Activated CD4-positive, alpha-beta T cell treated with anti-CD3 and anti-CD28 coated beads for 36 hours (primary cell): Measurements from ENCODE around the gene TDRD9. TPM values are rescaled to one million over a fixed set of nuclear protein-coding genes. Genes with fewer than 3 reads are reported as not detected.

Experiments used
- ATAC-seq: fragments of 200-7000 bp; cut with Tn5 transposase; one replicate; pipeline ENCODE4 v1.10.0; 2021; ENCODE audit warnings: mild to moderate bottlenecking, moderate library complexity
- CTCF ChIA-PET: fragments of 350-600 bp; sonication (Branson Sonifier 250); formaldehyde crosslinking; loops from one replicate; lab custom pipeline; 2021; ENCODE audit warnings: antibody characterized with exemption; lab: Charles Lee
- POLR2A ChIA-PET: fragments of 350-600 bp; sonication (Branson Sonifier 250); formaldehyde crosslinking; loops from one replicate; lab custom pipeline; 2021; ENCODE audit warnings: antibody characterized with exemption, inconsistent platforms; lab: Charles Lee
- DNase-seq: peaks from one replicate; pipeline ENCODE4 v3.0.0-alpha.2; 2020
- H3K27ac Mint-ChIP-seq: one replicate; pipeline ENCODE4 v1.8.0; 2021; ENCODE audit warnings: mixed read lengths
- H3K27me3 Mint-ChIP-seq: one replicate; pipeline ENCODE4 v1.8.0; 2021; ENCODE audit warnings: mixed read lengths
- H3K36me3 Mint-ChIP-seq: one replicate; pipeline ENCODE4 v1.8.0; 2021; ENCODE audit warnings: low read depth, mixed read lengths
- H3K4me1 Mint-ChIP-seq: one replicate; pipeline ENCODE4 v1.8.0; 2021; ENCODE audit warnings: mixed read lengths
- H3K4me3 Mint-ChIP-seq: one replicate; pipeline ENCODE4 v1.8.0; 2021; ENCODE audit warnings: mild to moderate bottlenecking, moderate library complexity, mixed read lengths
- H3K9me3 Mint-ChIP-seq: one replicate; pipeline ENCODE4 v1.8.0; 2021; ENCODE audit warnings: low read depth, mixed read lengths
- intact Hi-C, 2 experiments: fragments of 100-400 bp; cut with DNase I in 1 of 2; cut with micrococcal nuclease in 1 of 2; formaldehyde crosslinking; loops; one replicate each; pipeline versions ENCODE4 v1.14.2 to v1.15.1; 2022 to 2024; cut with DNase I, micrococcal nuclease
- total RNA-seq, 2 experiments: library from RNA; stranded (reverse); gene quantifications; one replicate each; pipeline ENCODE4 v1.2.3, GENCODE V29; 2021

The TDRD9 gene
- total RNA-seq, 2 experiments from 2014 or later: 0.42 to 0.62 TPM

DNA sequence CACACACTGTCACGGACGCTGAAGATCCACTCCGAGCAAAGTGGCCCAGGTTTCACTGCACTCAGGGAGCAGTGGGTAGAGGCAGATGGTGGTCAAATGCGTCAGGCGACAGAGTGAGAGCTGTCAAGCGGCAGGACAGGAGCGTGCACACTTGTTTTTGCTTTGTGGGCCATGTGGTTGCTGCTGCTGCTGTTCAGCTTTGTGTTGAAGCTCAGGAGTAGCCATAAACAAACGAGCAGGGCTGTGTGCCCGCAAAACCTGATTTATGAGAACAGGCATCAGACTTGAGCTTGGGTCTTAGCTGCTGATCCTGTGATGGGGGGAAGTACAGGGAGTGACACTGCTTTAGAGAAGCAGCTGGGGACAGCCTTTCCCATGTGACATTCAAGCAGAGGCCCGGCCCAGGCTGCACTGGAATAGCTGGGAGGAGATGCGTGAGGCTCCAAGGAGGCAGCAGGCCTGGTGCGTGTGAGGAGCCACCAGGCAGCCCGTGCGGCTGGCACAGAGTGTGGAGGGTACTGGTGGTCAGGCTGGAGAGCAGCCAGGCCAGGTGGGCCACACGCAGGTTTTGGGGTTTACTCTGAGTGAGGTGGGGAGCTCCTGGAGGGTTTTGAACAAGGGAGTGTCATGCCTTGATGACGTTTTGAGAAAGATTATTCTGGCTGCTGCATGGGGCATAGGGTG, 126.1 kb downstream of the TDRD9 start:
- POLR2A ChIA-PET: no interaction called here
- no peaks in the 10 kb centered on the region for H3K36me3 Mint-ChIP-seq
- CTCF ChIA-PET: interaction anchor here (1.4 kb wide), 1 partner anchor 23 kb away, joined by 4 read pairs; no protein-coding TSS in a partner anchor
- H3K4me1 Mint-ChIP-seq: no peaks in the 10 kb centered on the region
- intact Hi-C loops: no loop called here
- H3K9me3 Mint-ChIP-seq: no peaks in the 10 kb centered on the region
- DNase-seq: no peak
- H3K27me3 Mint-ChIP-seq: peaks cover 20% of the 10 kb centered on the region
- ATAC-seq: no peak
- no peak overlapping the region for H3K4me3 Mint-ChIP-seq
- no peak overlapping the region for H3K27ac Mint-ChIP-seq

- H3K4me3 Mint-ChIP-seq: no peak overlapping the region
- DNase-seq (no peak), ATAC-seq (no peak)
- intact Hi-C loops: no loop called here
- POLR2A ChIA-PET: no interaction called here
- H3K4me1 Mint-ChIP-seq: no peaks in the 10 kb centered on the region
- no peak overlapping the region for H3K27ac Mint-ChIP-seq
- peaks cover 36% of the 10 kb centered on the region for H3K27me3 Mint-ChIP-seq
- CTCF ChIA-PET: interaction anchor here (1.4 kb wide), 1 partner anchor 32 kb away, joined by 3 read pairs; no protein-coding TSS in a partner anchor
- peaks cover 4% of the 10 kb centered on the region for H3K9me3 Mint-ChIP-seq
- peaks cover 2% of the 10 kb centered on the region for H3K36me3 Mint-ChIP-seq
Measured at GRCh38 chr14:104062281-104062680, 134.0 kb downstream of the TDRD9 start.

- Mint-ChIP-seq H3K4me1 (no peaks in the 10 kb centered on the region), H3K36me3 (peaks cover 2% of the 10 kb centered on the region), H3K27me3 (peaks cover 38% of the 10 kb centered on the region), H3K4me3 (no peak overlapping the region), H3K27ac (no peak overlapping the region), H3K9me3 (peaks cover 8% of the 10 kb centered on the region)
- intact Hi-C loops: no loop called here
- ChIA-PET POLR2A (no interaction called here), CTCF (interaction anchor here (1.5 kb wide), 1 partner anchor 13 kb away, joined by 3 read pairs; no protein-coding TSS in a partner anchor)
- no peak for DNase-seq
- ATAC-seq: no peak
Measured at GRCh38 chr14:104064003-104064402, 135.7 kb downstream of the TDRD9 start.

DNA sequence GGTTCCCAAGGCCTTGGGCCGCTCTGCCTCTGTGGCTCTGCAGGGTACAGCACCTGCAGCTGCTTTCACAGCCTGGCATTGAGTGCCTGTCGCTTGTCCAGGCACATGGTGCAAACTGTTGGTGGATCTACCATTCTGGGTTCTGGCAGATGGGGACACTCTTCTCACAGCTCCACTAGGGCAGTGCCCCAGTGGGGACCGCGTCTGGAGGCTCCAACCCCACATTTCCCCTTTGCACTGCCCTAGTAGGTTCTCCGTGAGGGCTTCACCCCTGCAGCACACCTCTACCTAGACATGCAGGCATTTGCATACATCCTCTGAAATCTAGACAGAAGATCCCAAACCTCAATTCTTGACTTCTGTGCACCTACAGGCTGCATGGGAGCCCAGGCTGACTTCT, 138.0 kb downstream of the TDRD9 start:
- ChIA-PET POLR2A (no interaction called here), CTCF (no interaction called here)
- H3K36me3 Mint-ChIP-seq: peaks cover 2% of the 10 kb centered on the region
- intact Hi-C loops: no loop called here
- H3K4me1 Mint-ChIP-seq: no peaks in the 10 kb centered on the region
- peaks cover 34% of the 10 kb centered on the region for H3K27me3 Mint-ChIP-seq
- no peak overlapping the region for H3K27ac Mint-ChIP-seq
- no peak for DNase-seq
- ATAC-seq: no peak
- peaks cover 8% of the 10 kb centered on the region for H3K9me3 Mint-ChIP-seq
- H3K4me3 Mint-ChIP-seq: no peak overlapping the region

- Mint-ChIP-seq H3K9me3 (peaks cover 8% of the 10 kb centered on the region), H3K4me3 (no peak overlapping the region), H3K4me1 (no peaks in the 10 kb centered on the region), H3K27ac (no peak overlapping the region), H3K27me3 (peaks cover 33% of the 10 kb centered on the region), H3K36me3 (peaks cover 2% of the 10 kb centered on the region)
- ATAC-seq (no peak), DNase-seq (no peak)
- ChIA-PET CTCF (no interaction called here), POLR2A (no interaction called here)
- intact Hi-C loops: no loop called here
Measured at GRCh38 chr14:104066719-104067295, 138.6 kb downstream of the TDRD9 start.

- Mint-ChIP-seq H3K4me1 (no peaks in the 10 kb centered on the region), H3K27ac (no peak overlapping the region), H3K36me3 (peaks cover 2% of the 10 kb centered on the region), H3K4me3 (no peak overlapping the region), H3K9me3 (peaks cover 20% of the 10 kb centered on the region), H3K27me3 (peaks cover 17% of the 10 kb centered on the region)
- DNase-seq (no peak), ATAC-seq (no peak)
- intact Hi-C loops: no loop called here
- ChIA-PET CTCF (interaction anchor here (0.6 to 1.8 kb wide), 2 partner anchors 8 to 92 kb away, joined by 3 to 7 read pairs; no protein-coding TSS in a partner anchor), POLR2A (no interaction called here)
Measured at GRCh38 chr14:104069541-104069940, 141.3 kb downstream of the TDRD9 start.

DNA sequence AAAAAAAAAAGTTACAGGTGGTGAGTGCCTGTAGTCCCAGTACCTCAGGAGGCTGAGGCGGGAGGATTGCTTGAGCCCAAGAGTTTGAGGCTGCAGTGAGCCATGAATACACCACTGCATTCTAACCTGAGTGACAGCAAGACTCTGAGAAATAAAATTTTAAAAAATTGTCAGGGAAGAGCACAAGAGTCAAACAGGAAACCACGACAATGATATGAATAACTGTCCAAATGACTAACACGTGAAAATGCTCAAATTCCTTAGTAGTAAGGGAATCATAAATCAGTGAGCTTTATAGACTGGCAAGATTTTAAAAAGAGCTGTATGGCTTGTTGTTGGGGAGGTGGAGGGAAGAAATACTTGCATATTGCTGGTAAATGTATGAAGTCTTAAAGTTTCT, 144.3 kb downstream of the TDRD9 start:
- intact Hi-C loops: no loop called here
- Mint-ChIP-seq H3K4me3 (no peak overlapping the region), H3K36me3 (no peaks in the 10 kb centered on the region), H3K9me3 (peaks cover 13% of the 10 kb centered on the region), H3K27ac (no peak overlapping the region), H3K27me3 (peaks cover 6% of the 10 kb centered on the region), H3K4me1 (peaks cover 5% of the 10 kb centered on the region)
- ChIA-PET CTCF (interaction anchor here (0.7 kb wide), 1 partner anchor 545 kb away, joined by 3 read pairs; no protein-coding TSS in a partner anchor), POLR2A (no interaction called here)
- DNase-seq (no peak), ATAC-seq (no peak)

- POLR2A ChIA-PET: no interaction called here
- Mint-ChIP-seq H3K4me3 (no peak overlapping the region), H3K4me1 (peaks cover 15% of the 10 kb centered on the region), H3K27me3 (peaks cover 6% of the 10 kb centered on the region), H3K9me3 (peaks cover 12% of the 10 kb centered on the region), H3K36me3 (no peaks in the 10 kb centered on the region), H3K27ac (no peak overlapping the region)
- CTCF ChIA-PET: no interaction called here
- ATAC-seq (no peak), DNase-seq (no peak)
- intact Hi-C loops: no loop called here
Measured at GRCh38 chr14:104073764-104074163, 145.5 kb downstream of the TDRD9 start.

DNA sequence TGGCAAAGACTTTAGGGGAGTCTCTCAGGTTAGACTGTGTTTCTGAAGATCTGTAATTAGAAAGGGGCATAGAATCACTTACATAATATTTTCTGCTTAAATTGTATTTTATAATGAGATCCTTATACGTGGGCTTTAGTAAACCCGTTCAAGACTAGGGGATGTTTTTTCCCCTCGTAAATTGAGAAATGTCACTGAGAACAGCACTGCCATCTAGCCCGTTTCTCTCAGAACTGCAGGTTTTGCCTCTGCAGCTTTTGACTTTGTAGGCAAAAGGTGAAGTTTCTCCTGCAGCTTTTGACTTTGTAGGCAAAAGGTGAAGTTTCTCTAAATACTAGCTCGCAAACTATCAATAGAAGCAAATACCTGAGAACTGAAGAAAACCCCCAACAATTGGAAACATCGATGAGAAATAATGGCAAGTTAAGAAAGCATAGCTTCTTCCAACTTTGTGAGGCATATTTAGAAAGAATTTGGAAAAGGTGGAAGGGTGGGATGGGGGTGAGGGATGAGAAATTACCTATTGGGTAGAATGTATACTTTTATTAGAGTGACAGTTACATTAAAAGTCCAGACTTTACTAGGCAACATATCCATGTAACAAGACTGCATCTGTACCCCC, 147.4 kb downstream of the TDRD9 start:
- intact Hi-C loops: loop anchor here in 1 of 2 experiments (5.0 kb wide), 1 partner anchor 268 kb away; no protein-coding TSS in a partner anchor
- Mint-ChIP-seq H3K4me3 (no peak overlapping the region), H3K36me3 (no peaks in the 10 kb centered on the region), H3K27me3 (peaks cover 5% of the 10 kb centered on the region), H3K27ac (no peak overlapping the region), H3K9me3 (peaks cover 12% of the 10 kb centered on the region), H3K4me1 (peaks cover 15% of the 10 kb centered on the region)
- DNase-seq (no peak), ATAC-seq (no peak)
- ChIA-PET CTCF (interaction anchor here (0.5 to 1.5 kb wide), 6 partner anchors 17 to 1014 kb away, joined by 3 to 6 read pairs (median 3); no protein-coding TSS in a partner anchor), POLR2A (no interaction called here)

GRCh38 chr14:104076743-104077142, 148.5 kb downstream of the TDRD9 start:
- intact Hi-C loops: loop anchor here in 1 of 2 experiments (5.0 kb wide), 1 partner anchor 269 kb away; no protein-coding TSS in a partner anchor
- peaks cover 12% of the 10 kb centered on the region for H3K9me3 Mint-ChIP-seq
- H3K4me1 Mint-ChIP-seq: peaks cover 15% of the 10 kb centered on the region
- ATAC-seq: peak; percentile 39
- H3K27me3 Mint-ChIP-seq: peaks cover 5% of the 10 kb centered on the region
- no peaks in the 10 kb centered on the region for H3K36me3 Mint-ChIP-seq
- POLR2A ChIA-PET: no interaction called here
- CTCF ChIA-PET: interaction anchor here (0.6 to 1.9 kb wide), 11 partner anchors 12 to 924 kb away, joined by 3 to 11 read pairs (median 4); no protein-coding TSS in a partner anchor
- H3K4me3 Mint-ChIP-seq: no peak overlapping the region
- H3K27ac Mint-ChIP-seq: peak overlapping the region; percentile 37
- no peak for DNase-seq

GRCh38 chr14:104078031-104078455, 149.8 kb downstream of the TDRD9 start:
- ATAC-seq (peak; percentile 98), DNase-seq (peak; percentile 92)
- no peaks in the 10 kb centered on the region for H3K36me3 Mint-ChIP-seq
- peak overlapping the region; percentile 47 for H3K27ac Mint-ChIP-seq
- H3K9me3 Mint-ChIP-seq: peaks cover 7% of the 10 kb centered on the region
- peaks cover 6% of the 10 kb centered on the region for H3K27me3 Mint-ChIP-seq
- ChIA-PET POLR2A (no interaction called here), CTCF (interaction anchor here (0.6 to 2.1 kb wide), 36 partner anchors 9 to 1856 kb away, joined by 3 to 16 read pairs (median 4); a partner anchor contains a TSS)
- no peak overlapping the region for H3K4me3 Mint-ChIP-seq
- intact Hi-C loops: loop anchor here (1.0 to 5.0 kb wide), 7 partner anchors 16 to 674 kb away; a partner anchor contains a TSS
- H3K4me1 Mint-ChIP-seq: peaks cover 15% of the 10 kb centered on the region
